Fibroblast of lung (primary cell): ENCODE measurements around the gene LMNA. TPM values are rescaled to one million over a fixed set of nuclear protein-coding genes. Genes with fewer than 3 reads are reported as not detected.
"Not testable (repeated sequence)": the region's sequence is repeated elsewhere in the genome, so short reads cannot be mapped to it uniquely, and the experiment has no call there.

ENCODE experiments used
- DNase-seq, 2 donors: peaks; one replicate each; pipeline versions ENCODE4 v3.0.0 to v3.0.0-alpha.2; 2010; ENCODE audit warnings: low read depth in 2 of 2
- H2AFZ ChIP-seq: 2 replicates; pipeline ENCODE4 v1.5.1; 2012; ENCODE audit warnings: low read length, control low read depth, inconsistent platforms
- H3K27ac ChIP-seq: 2 replicates; pipeline ENCODE4 v1.5.1; 2011; ENCODE audit warnings: low read length, control low read depth; ENCODE audit not compliant: insufficient read depth
- H3K27me3 ChIP-seq: 2 replicates; pipeline ENCODE4 v1.5.1; 2011; ENCODE audit warnings: mild to moderate bottlenecking, low read length; ENCODE audit not compliant: control insufficient read depth, insufficient read depth
- H3K36me3 ChIP-seq: 2 replicates; pipeline ENCODE4 v1.5.1; 2011; ENCODE audit warnings: low read length; ENCODE audit not compliant: control insufficient read depth, insufficient read depth
- H3K4me1 ChIP-seq: 2 replicates; pipeline ENCODE4 v1.5.1; 2011; ENCODE audit warnings: low read length; ENCODE audit not compliant: control insufficient read depth, insufficient read depth; ENCODE audit errors: extremely low read depth
- H3K4me2 ChIP-seq: 2 replicates; pipeline ENCODE4 v1.5.1; 2011; ENCODE audit warnings: low read length, control low read depth; ENCODE audit not compliant: insufficient read depth; ENCODE audit errors: extremely low read depth
- H3K4me3 ChIP-seq, 4 experiments: fragments of 200-600 bp in 1 of 4; sonication (generic) in 1 of 4; replicated peaks in 1 of 4; 2 replicates each; pipeline ENCODE4 v1.5.1; 2011 to 2016; ENCODE audit warnings: low read length in 4 of 4, low read depth in 3 of 4, mild to moderate bottlenecking in 3 of 4, control low read depth in 2 of 4, inconsistent platforms in 1 of 4, mixed read lengths in 1 of 4; ENCODE audit not compliant: insufficient read depth in 1 of 4; ENCODE audit errors: control extremely low read depth in 1 of 4
- H3K79me2 ChIP-seq: 2 replicates; pipeline ENCODE4 v1.5.1; 2012; ENCODE audit warnings: mild to moderate bottlenecking, low read length, inconsistent platforms; ENCODE audit not compliant: control insufficient read depth, insufficient read depth
- H3K9ac ChIP-seq: 2 replicates; pipeline ENCODE4 v1.5.1; 2011; ENCODE audit warnings: mild to moderate bottlenecking, low read length, control low read depth; ENCODE audit not compliant: insufficient read depth
- H3K9me3 ChIP-seq: 2 replicates; pipeline ENCODE4 v1.5.1; 2012; ENCODE audit warnings: low read depth, low read length; ENCODE audit not compliant: control insufficient read depth, insufficient read depth
- H4K20me1 ChIP-seq: 2 replicates; pipeline ENCODE4 v1.5.1; 2011; ENCODE audit warnings: low read length; ENCODE audit not compliant: control insufficient read depth, insufficient read depth; ENCODE audit errors: extremely low read depth
- CTCF ChIP-seq, 2 donors: IDR thresholded peaks in 1 of 2; conservative IDR thresholded peaks in 1 of 2; 1 replicate in 1 of 2; 2 replicates in 1 of 2; pipeline ENCODE4 v1.5.1; 2011 to 2012; ENCODE audit warnings: low read length in 2 of 2, control low read depth in 1 of 2, inconsistent platforms in 1 of 2, low read depth in 1 of 2, mild to moderate bottlenecking in 1 of 2
- EZH2 ChIP-seq: IDR thresholded peaks from 2 replicates; pipeline ENCODE4 v1.5.1; 2012; ENCODE audit warnings: low read length, control low read depth, mild to moderate bottlenecking; ENCODE audit errors: missing control alignments
- polyA plus RNA-seq, 2 donors: library from polyadenylated mRNA; depleted of rRNA in 1 of 2; stranded (reverse) in 1 of 2; unstranded in 1 of 2; fragments of >200 nt; gene quantifications; 2 replicates each; pipeline ENCODE4 v1.2.1, GENCODE V29; 2011 to 2012; ENCODE audit warnings: missing spikeins in 1 of 2
- total RNA-seq: library from RNA; depleted of rRNA; stranded (reverse); fragments of >200 nt; gene quantifications from 2 replicates; pipeline ENCODE4 v1.2.1, GENCODE V29; 2014

LMNA gene
- total and polyA plus RNA-seq, 2 donors (not counting 1 experiment from before 2014, with no cell fraction given) = 613 to 1,150 TPM

GRCh38 chr1:156113282-156113950 is 1.1 kb upstream of the LMNA start:
- H3K27ac ChIP-seq = peak overlapping the region; percentile 99
- H3K9me3 ChIP-seq = no peaks in the 10 kb centered on the region
- H3K79me2 ChIP-seq = peaks cover 40% of the 10 kb centered on the region
- H3K4me1 ChIP-seq = peaks cover 17% of the 10 kb centered on the region
- no peaks in the 10 kb centered on the region for H3K27me3 ChIP-seq
- peaks cover 3% of the 10 kb centered on the region for H4K20me1 ChIP-seq
- H2AFZ ChIP-seq = no peak overlapping the region
- H3K4me3 ChIP-seq = peak overlapping the region in 3 of 4 experiments; percentile 56 to 100 (median 91)
- peak overlapping the region; percentile 85 for H3K9ac ChIP-seq
- no peak for TF ChIP-seq EZH2
- TF ChIP-seq CTCF (conservative IDR thresholded peaks at IDR 0.05 in 1 of 2, IDR thresholded peaks at IDR 0.05 in 1 of 2; ENCODE audit: low read depth in 1 of 2, low read length in 2 of 2) = no peak
- DNase-seq = no peak
- no peaks in the 10 kb centered on the region for H3K36me3 ChIP-seq
- H3K4me2 ChIP-seq = peak overlapping the region; percentile 55

GRCh38 chr1:156114919-156115513 is 505 bp downstream of the LMNA start:
- Histone ChIP-seq H3K27ac (peak overlapping the region; percentile 99), H3K9ac (peak overlapping the region; percentile 100), H3K4me3 (peak overlapping the region; percentile 91 to 100 (median 96)), H3K4me2 (peak overlapping the region; percentile 38), H2AFZ (no peak overlapping the region), H4K20me1 (peaks cover 3% of the 10 kb centered on the region), H3K4me1 (peaks cover 20% of the 10 kb centered on the region), H3K79me2 (peaks cover 55% of the 10 kb centered on the region), H3K36me3 (peaks cover 2% of the 10 kb centered on the region), H3K27me3 (no peaks in the 10 kb centered on the region), H3K9me3 (no peaks in the 10 kb centered on the region)
- DNase-seq = no peak
- no peak for TF ChIP-seq CTCF (conservative IDR thresholded peaks at IDR 0.05 in 1 of 2, IDR thresholded peaks at IDR 0.05 in 1 of 2; ENCODE audit: low read depth in 1 of 2, low read length in 2 of 2)
- no peak for TF ChIP-seq EZH2

GRCh38 chr1:156115514-156116374 is 1.2 kb downstream of the LMNA start:
- H3K27ac ChIP-seq = peak overlapping the region; percentile 99
- TF ChIP-seq EZH2 = no peak
- no peak for TF ChIP-seq CTCF (conservative IDR thresholded peaks at IDR 0.05 in 1 of 2, IDR thresholded peaks at IDR 0.05 in 1 of 2; ENCODE audit: low read depth in 1 of 2, low read length in 2 of 2)
- peaks cover 63% of the 10 kb centered on the region for H3K79me2 ChIP-seq
- H3K4me2 ChIP-seq = peak overlapping the region; percentile 66
- H3K4me1 ChIP-seq = peaks cover 28% of the 10 kb centered on the region
- DNase-seq = peak; percentile 56 to 71
- no peaks in the 10 kb centered on the region for H3K27me3 ChIP-seq
- peak overlapping the region; percentile 100 for H3K9ac ChIP-seq
- peak overlapping the region; percentile 91 to 100 (median 96) for H3K4me3 ChIP-seq
- H2AFZ ChIP-seq = no peak overlapping the region
- peaks cover 3% of the 10 kb centered on the region for H4K20me1 ChIP-seq
- H3K36me3 ChIP-seq = peaks cover 4% of the 10 kb centered on the region
- H3K9me3 ChIP-seq = no peaks in the 10 kb centered on the region

GRCh38 chr1:156116731-156117130 is 2.2 kb downstream of the LMNA start:
- Histone ChIP-seq H3K4me3 (peak overlapping the region; percentile 91 to 100 (median 96)), H3K4me2 (peak overlapping the region; percentile 66), H3K27ac (peak overlapping the region; percentile 99), H3K9ac (peak overlapping the region; percentile 64), H3K79me2 (peaks cover 73% of the 10 kb centered on the region), H3K4me1 (peaks cover 32% of the 10 kb centered on the region)
- not testable (repeated sequence) for H2AFZ ChIP-seq, H3K36me3 ChIP-seq, H4K20me1 ChIP-seq, DNase-seq, H3K9me3 ChIP-seq, H3K27me3 ChIP-seq
